Loucy (cell line): ENCODE results near the gene GFRA1.
"Not testable (repeated sequence)": the region's sequence is repeated elsewhere in the genome, so short reads cannot be mapped to it uniquely, and the experiment has no call there.

Source experiments
- EZH2phosphoT487 ChIP-seq: fragments of 200-600 bp; IDR thresholded peaks from 2 replicates; pipeline ENCODE4 v1.6.1; 2018; ENCODE audit warnings: antibody characterized with exemption, mild to moderate bottlenecking, moderate library complexity, borderline replicate concordance
- TF ChIP-seq, protein P1 (sequence below): fragments of 200-600 bp; sonication (generic); conservative IDR thresholded peaks from 2 replicates; pipeline ENCODE4 v1.5.1; 2014; ENCODE audit warnings: mild to moderate bottlenecking, antibody characterized with exemption, low read length

DNA sequence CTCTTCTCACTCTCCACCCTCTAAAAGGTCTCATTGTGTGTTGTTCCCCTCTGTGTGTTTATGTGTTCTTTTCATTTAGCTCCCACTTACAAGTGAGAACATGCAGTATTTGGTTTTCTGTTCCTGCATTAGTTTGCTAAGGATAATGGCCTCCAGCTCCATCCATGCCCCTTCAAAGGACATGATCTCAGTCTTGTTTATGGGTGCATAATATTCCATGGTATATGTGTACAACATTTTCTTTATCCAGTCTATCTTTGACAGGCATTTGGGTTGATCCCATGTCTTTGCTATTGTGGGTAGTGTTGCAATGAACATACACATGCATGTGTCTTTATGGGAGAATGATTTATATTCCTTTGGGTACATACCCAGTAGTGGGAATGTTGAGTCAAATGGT is 107.1 kb downstream of the GFRA1 start:
- TF ChIP-seq, protein P1, sequence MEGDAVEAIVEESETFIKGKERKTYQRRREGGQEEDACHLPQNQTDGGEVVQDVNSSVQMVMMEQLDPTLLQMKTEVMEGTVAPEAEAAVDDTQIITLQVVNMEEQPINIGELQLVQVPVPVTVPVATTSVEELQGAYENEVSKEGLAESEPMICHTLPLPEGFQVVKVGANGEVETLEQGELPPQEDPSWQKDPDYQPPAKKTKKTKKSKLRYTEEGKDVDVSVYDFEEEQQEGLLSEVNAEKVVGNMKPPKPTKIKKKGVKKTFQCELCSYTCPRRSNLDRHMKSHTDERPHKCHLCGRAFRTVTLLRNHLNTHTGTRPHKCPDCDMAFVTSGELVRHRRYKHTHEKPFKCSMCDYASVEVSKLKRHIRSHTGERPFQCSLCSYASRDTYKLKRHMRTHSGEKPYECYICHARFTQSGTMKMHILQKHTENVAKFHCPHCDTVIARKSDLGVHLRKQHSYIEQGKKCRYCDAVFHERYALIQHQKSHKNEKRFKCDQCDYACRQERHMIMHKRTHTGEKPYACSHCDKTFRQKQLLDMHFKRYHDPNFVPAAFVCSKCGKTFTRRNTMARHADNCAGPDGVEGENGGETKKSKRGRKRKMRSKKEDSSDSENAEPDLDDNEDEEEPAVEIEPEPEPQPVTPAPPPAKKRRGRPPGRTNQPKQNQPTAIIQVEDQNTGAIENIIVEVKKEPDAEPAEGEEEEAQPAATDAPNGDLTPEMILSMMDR = not testable (repeated sequence)
- not testable (repeated sequence) for TF ChIP-seq EZH2phosphoT487
